SU-DHL-6 (cell line): Measurements from ENCODE around the gene LEFTY1.

Experiments used
- EZH2phosphoT487 ChIP-seq: fragments of 200-600 bp; sonication (generic), shearing (Covaris generic); conservative IDR thresholded peaks from 2 replicates; pipeline ENCODE4 v1.6.1; 2018; ENCODE audit warnings: mild to moderate bottlenecking, antibody characterized with exemption, low read length, moderate library complexity, mixed read lengths
- TF ChIP-seq, protein P1 (sequence below): fragments of 200-600 bp; sonication (generic); IDR thresholded peaks from one replicate; pipeline ENCODE4 v1.5.1; 2017; ENCODE audit warnings: antibody characterized with exemption, mild to moderate bottlenecking, low read length, moderate library complexity; ENCODE audit not compliant: insufficient read depth, poor library complexity, severe bottlenecking

DNA sequence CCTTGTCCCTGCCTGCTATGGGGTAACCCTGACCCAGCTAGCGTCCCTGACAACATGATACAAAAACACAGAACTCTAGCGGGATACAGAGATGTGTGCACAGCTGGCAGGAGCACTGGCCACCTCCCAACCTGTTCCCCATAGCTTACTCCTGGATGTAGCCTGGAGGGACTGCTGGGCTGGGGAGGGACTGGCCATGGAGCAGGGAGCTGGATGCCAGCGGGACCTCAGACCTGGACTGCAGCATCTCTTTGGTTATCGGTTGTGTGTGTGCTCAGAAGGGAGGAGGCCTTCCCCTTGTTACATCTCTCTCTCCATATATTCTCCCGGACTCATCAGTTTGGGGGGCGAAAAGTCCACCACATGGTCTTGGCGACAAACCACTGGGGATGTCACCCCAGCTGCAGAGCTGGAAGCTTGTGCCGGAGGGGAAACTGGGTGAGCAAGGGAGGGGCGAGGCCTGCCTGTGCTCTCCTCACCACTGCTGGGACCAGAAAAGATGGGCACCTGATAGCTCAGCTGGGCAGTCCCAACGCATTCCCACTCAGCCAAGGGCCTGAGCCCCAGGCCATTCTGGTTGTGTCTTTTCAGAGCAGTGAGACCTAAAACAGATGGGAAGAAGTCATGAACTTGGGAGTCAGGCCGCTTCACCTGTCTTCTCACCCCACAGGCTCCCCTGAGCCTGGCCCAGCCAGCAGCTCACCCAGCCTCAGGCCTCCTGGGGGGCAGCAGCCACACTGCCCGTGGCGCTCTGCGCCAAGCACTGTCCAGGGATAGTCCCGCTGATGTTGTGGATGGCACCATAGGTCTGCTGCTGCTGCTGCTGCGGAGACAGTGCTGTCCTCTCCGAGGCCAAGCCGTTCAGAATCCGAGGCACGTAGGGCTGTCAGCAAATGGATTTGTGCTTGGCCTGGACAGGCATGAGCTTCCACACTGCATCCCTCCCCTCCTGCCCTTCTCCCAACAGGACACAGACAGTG is 42.3 kb downstream of the LEFTY1 start:
- TF ChIP-seq, protein P1, sequence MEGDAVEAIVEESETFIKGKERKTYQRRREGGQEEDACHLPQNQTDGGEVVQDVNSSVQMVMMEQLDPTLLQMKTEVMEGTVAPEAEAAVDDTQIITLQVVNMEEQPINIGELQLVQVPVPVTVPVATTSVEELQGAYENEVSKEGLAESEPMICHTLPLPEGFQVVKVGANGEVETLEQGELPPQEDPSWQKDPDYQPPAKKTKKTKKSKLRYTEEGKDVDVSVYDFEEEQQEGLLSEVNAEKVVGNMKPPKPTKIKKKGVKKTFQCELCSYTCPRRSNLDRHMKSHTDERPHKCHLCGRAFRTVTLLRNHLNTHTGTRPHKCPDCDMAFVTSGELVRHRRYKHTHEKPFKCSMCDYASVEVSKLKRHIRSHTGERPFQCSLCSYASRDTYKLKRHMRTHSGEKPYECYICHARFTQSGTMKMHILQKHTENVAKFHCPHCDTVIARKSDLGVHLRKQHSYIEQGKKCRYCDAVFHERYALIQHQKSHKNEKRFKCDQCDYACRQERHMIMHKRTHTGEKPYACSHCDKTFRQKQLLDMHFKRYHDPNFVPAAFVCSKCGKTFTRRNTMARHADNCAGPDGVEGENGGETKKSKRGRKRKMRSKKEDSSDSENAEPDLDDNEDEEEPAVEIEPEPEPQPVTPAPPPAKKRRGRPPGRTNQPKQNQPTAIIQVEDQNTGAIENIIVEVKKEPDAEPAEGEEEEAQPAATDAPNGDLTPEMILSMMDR: no peak
- TF ChIP-seq EZH2phosphoT487: no peak
